Measurements from ENCODE around the gene FRAS1.

Gene FRAS1

DNA sequence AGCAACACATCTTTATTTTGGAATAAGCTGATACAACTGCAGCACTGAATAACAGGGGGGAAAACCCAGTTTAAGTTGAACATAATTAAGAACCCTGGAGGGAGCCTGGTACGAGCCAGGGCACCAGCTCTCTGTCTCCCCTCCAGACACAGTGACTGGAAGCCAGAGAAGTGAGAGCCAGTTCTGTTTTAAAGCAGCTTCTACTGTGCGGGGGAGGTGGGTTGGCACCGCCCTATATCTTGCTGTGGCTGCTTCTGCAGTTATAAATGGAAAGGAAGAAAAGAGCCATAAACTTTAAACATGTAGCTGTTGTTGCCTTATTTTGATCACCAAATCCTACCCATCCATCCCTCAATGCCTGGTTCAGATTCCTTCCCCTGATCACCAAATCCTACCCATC is 286.6 kb downstream of the FRAS1 start:
- no peak for DNase-seq (ENCODE audit: insufficient read length, low spot score)
- TF ChIP-seq, protein P1, sequence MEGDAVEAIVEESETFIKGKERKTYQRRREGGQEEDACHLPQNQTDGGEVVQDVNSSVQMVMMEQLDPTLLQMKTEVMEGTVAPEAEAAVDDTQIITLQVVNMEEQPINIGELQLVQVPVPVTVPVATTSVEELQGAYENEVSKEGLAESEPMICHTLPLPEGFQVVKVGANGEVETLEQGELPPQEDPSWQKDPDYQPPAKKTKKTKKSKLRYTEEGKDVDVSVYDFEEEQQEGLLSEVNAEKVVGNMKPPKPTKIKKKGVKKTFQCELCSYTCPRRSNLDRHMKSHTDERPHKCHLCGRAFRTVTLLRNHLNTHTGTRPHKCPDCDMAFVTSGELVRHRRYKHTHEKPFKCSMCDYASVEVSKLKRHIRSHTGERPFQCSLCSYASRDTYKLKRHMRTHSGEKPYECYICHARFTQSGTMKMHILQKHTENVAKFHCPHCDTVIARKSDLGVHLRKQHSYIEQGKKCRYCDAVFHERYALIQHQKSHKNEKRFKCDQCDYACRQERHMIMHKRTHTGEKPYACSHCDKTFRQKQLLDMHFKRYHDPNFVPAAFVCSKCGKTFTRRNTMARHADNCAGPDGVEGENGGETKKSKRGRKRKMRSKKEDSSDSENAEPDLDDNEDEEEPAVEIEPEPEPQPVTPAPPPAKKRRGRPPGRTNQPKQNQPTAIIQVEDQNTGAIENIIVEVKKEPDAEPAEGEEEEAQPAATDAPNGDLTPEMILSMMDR (IDR thresholded peaks at IDR 0.05; ENCODE audit: insufficient read depth, missing control alignments), result no peak
- FAIRE-seq, result no peak

DNA sequence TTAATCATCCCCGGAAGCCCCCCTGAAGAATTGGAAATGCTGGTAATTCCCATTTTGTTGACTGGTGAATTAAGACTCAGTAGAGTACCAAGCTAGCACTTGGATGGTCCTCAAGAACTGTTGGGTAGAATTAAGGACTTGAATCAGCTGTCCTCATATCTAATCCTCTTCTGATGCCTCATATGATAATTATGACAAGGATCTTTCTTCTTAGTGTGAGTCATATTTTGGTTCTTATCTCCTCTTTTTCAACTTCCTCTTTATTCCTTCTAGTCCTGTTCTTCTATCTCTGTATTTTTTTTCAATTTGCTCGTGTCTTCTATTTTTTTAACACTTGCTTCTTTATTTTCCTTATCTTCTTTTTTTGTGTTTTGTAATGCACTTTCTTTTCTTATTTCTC is 288.1 kb downstream of the FRAS1 start:
- TF ChIP-seq, protein P1 (IDR thresholded peaks at IDR 0.05; ENCODE audit: insufficient read depth, missing control alignments), result no peak
- no peak for FAIRE-seq
- DNase-seq (ENCODE audit: insufficient read length, low spot score), result no peak

DNA sequence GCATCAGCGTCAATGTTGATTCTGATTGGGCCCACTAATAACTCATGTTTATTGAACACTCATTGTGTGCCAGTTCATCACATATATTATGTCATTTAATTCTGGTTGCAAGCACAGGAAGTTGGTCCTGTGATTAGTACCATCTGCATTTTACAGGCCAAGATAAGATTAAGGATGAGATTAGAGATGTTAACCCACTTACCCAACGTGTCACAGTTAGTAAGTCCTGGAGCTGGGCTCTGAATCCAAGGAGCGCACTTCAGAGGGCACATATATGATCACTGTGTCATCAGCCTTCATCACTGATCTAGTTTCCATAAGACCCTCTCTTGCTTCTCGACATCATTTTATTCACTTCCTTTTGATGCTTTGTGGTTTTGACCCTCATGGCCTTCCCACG is 289.1 kb downstream of the FRAS1 start:
- DNase-seq (ENCODE audit: insufficient read length, low spot score) (no peak), FAIRE-seq (no peak)
- TF ChIP-seq, protein P1 (IDR thresholded peaks at IDR 0.05; ENCODE audit: insufficient read depth, missing control alignments), result no peak

DNA sequence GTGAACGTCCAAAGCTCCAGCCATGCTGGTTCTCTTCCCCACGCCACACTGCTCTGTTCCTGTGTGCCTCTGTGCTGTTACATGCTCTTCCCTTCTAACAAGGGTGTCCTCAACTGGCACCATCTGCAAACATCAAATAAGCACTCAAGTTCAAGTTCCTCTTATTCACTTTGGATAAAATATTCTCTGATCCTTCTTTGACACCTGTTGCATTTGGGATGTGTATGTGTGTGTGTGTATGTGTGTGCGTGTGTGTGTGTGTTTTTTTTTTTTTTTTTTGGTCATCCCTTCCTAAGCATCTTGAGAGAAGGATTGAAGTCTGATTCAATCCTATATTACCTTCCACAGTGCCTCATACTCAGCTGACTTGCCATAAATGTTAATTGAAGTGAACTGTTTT is 290.4 kb downstream of the FRAS1 start:
- no peak for DNase-seq (ENCODE audit: insufficient read length, low spot score)
- no peak for FAIRE-seq
- TF ChIP-seq, protein P1 (IDR thresholded peaks at IDR 0.05; ENCODE audit: insufficient read depth, missing control alignments), result no peak

DNA sequence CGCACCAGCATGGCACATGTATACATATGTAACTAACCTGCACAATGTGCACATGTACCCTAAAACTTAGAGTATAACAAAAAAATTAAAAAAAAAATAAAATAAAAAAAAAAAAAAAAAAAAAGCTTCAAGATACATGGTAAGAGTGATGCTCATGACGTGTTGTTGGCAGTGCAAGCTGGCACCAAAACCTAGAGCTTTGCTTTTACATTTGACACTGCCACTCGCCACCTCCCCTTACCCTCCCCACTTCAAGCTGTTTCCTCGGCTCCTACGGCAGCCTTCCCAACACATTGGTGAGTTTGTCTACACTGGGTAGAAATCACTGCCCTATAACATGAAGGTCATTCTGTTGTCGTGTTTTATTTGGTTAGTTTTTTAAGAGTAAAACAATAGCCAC is 296.8 kb downstream of the FRAS1 start:
- FAIRE-seq (no peak), DNase-seq (ENCODE audit: insufficient read length, low spot score) (no peak)
- TF ChIP-seq, protein P1 (IDR thresholded peaks at IDR 0.05; ENCODE audit: insufficient read depth, missing control alignments), result no peak

DNA sequence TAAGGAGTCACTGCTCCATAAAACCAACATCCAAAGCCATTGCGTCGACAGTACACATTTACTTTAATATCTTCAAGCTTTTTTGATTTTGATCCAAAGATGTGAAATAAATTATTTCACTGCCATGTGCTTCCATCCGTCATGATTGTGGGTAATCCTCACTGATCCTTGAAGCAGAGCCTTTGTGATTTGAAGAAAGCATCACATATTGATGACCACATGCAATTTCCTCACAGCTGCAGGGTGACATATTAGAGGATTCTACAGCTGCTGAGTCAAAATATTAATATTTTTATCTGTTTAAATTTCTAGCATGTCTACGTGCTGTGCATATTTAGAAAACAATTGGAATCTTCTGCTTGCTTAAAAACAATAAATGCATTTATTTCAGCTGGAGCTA is 297.7 kb downstream of the FRAS1 start:
- TF ChIP-seq, protein P1 (IDR thresholded peaks at IDR 0.05; ENCODE audit: insufficient read depth, missing control alignments), result no peak
- FAIRE-seq, result no peak
- no peak for DNase-seq (ENCODE audit: insufficient read length, low spot score)

DNA sequence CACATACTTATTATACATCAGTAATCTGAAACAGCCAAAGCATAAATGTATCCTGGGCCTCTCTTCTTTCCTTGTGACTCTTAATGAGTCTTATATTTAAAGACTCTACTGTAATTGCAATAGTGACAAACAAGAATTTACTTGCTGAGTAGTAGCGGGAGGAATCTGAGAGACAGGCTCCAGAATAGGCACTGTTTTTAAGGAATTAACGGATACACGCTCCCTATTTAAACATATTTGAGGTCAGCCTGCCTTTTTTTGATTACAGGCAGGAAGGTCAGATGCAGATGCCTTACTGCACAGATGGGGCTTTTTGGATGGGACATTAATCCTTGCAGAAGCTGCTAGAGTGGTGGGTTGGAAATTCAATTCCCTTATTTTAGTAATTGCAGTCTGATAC is 298.2 kb downstream of the FRAS1 start:
- FAIRE-seq (no peak), DNase-seq (ENCODE audit: insufficient read length, low spot score) (no peak)
- TF ChIP-seq, protein P1 (IDR thresholded peaks at IDR 0.05; ENCODE audit: insufficient read depth, missing control alignments), result no peak

Data from D721Med (cell line).